Measurements from ENCODE around the gene LRRK1.

- no peak for TF ChIP-seq PHF8 (CRISPR knock-in tag; IDR thresholded peaks at IDR 0.05)
- TF ChIP-seq ZNF558 (CRISPR knock-in tag; IDR thresholded peaks at IDR 0.05; ENCODE audit: borderline replicate concordance) = no peak
- no peak for TF ChIP-seq CTCF (CRISPR knock-in tag; IDR thresholded peaks at IDR 0.05)
- no peak for TF ChIP-seq ATAD3A (CRISPR knock-in tag; IDR thresholded peaks at IDR 0.05)
Observed at GRCh38 chr15:101118615-101119014, 199.5 kb downstream of the LRRK1 start.
